Activated naive CD4-positive, alpha-beta T cell treated with anti-CD3 and anti-CD28 coated beads, Interleukin-2, amount 10 ng/mL, durations not matched to agents 7 days and 5 days (primary cell): ENCODE measurements around the gene POLQ.
"Not testable (repeated sequence)": the region's sequence is repeated elsewhere in the genome, so short reads cannot be mapped to it uniquely, and the experiment has no call there.

Experiments
- CTCF ChIA-PET: fragments of 350-600 bp; sonication (Branson Sonifier 250); formaldehyde crosslinking; loops from one replicate; lab custom pipeline; 2021; ENCODE audit warnings: antibody characterized with exemption; lab: Charles Lee
- DNase-seq: peaks from one replicate; pipeline ENCODE4 v3.0.0-alpha.2; 2020
- H3K27ac Mint-ChIP-seq: one replicate; pipeline ENCODE4 v1.8.0; 2021; ENCODE audit warnings: mild to moderate bottlenecking, moderate library complexity, mixed read lengths
- H3K27me3 Mint-ChIP-seq: one replicate; pipeline ENCODE4 v1.8.0; 2021; ENCODE audit warnings: mild to moderate bottlenecking, mixed read lengths
- H3K36me3 Mint-ChIP-seq: one replicate; pipeline ENCODE4 v1.8.0; 2021; ENCODE audit warnings: mixed read lengths
- H3K4me1 Mint-ChIP-seq: one replicate; pipeline ENCODE4 v1.8.0; 2021; ENCODE audit warnings: mixed read lengths
- H3K4me3 Mint-ChIP-seq: one replicate; pipeline ENCODE4 v1.8.0; 2021; ENCODE audit warnings: mild to moderate bottlenecking, moderate library complexity, mixed read lengths
- H3K9me3 Mint-ChIP-seq: one replicate; pipeline ENCODE4 v1.8.0; 2021; ENCODE audit warnings: mixed read lengths

The POLQ gene

DNA sequence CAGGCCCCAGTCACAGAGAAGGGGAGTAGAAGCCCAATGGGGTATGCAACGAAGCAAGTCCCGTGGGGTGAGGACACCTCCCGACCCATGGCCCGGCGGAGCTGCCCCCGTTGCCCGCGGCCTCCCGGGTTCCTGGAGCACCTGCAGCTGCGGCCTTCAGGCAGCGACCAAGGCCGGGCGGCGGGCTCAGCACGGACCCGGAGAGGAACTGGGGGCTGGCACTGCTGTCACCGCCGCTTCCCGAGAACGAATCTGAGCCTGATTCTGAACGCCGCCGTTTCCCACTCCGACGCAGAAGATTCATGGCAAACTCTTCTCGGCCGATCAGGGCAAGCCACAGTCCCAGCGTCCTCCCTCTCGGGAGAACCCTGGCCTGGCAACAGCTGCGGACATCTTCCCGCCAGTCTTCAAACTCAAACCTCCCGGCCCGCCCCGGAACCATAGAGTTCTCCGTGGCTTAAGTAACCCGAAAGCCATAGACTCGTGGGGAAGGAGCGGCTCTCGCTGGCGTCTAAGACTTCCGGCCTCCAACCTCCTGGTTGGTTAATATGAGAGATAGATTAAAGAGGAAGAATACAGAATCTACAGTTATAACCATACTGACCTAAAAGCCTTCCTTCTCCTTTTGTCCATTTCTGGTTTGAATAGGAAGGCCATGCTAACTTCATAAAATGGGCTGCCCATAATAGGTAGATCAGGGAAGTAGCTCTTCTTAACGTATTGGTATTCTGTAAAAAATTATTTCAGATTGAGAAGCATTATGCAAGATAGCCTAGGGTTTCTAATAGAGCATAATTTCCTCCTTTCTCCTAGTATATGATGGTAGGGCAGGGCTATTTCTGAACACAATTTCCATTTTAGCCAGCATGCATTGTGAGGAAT is at the start of gene POLQ:
TSS of gene POLQ (minus strand) at position 415 of the 882 bp plus-strand sequence. CDS start at position 304, 111 bp downstream.
- H3K4me1 Mint-ChIP-seq = peaks cover 39% of the 10 kb centered on the region
- peaks cover 16% of the 10 kb centered on the region for H3K36me3 Mint-ChIP-seq
- H3K27ac Mint-ChIP-seq = peak within 1 kb of the TSS; percentile 96
- no peaks in the 10 kb centered on the region for H3K9me3 Mint-ChIP-seq
- H3K4me3 Mint-ChIP-seq = peak within 1 kb of the TSS; percentile 99
- CTCF ChIA-PET = interaction anchor here (1.3 to 2.8 kb wide), 6 partner anchors 444 to 839 kb away, joined by 4 to 18 read pairs (median 8); partner anchors contain the start of gene FAM162A
- DNase-seq = peak; percentile 92
- H3K27me3 Mint-ChIP-seq = no peaks in the 10 kb centered on the region

DNA sequence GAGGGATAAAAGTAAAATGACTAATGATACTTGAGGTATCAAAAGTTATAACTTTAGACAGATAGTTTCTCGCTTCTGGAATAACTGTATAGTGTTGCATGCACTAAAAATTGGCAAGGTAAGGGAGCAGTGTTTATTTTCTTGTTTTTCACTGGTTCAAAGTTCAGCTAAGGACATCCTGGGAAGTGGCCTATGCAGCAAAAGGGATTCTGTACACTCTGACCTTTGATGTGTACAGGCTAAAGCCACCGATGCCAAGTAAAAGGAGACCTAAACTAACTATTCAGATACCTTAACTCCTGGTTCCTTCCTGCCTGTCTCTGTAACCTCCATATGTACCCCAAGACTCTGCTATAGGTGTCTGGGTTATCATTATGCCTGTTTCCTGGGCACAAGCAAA is 49.1 kb upstream of the POLQ start:
- Mint-ChIP-seq H3K4me3 (no peak overlapping the region), H3K4me1 (no peaks in the 10 kb centered on the region), H3K27ac (no peak overlapping the region), H3K9me3 (no peaks in the 10 kb centered on the region), H3K27me3 (peaks cover 14% of the 10 kb centered on the region), H3K36me3 (no peaks in the 10 kb centered on the region)
- DNase-seq = no peak
- CTCF ChIA-PET = no interaction called here

DNA sequence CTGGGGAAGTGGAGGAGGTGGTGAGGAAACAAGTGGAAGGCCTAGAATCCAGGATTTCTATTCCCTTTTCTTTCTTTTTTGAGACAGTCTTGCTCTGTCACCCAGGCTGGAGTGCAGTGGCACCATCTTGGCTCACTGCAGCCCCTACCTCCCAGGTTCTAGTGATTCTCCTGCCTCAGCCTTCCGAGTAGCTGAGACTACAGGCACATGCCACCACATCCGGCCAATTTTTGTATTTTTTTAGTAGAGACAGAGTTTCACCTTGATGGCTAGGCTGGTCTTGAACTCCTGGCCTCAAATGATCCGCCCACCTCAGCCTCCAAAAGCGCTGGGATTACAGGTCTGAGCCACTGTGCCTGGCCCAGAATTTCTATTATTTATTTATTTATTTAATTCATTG is 48.0 kb upstream of the POLQ start:
- H3K4me3 Mint-ChIP-seq, CTCF ChIA-PET, H3K9me3 Mint-ChIP-seq, H3K4me1 Mint-ChIP-seq, H3K27ac Mint-ChIP-seq, H3K36me3 Mint-ChIP-seq, DNase-seq: not testable (repeated sequence)
- H3K27me3 Mint-ChIP-seq = peaks cover 14% of the 10 kb centered on the region

DNA sequence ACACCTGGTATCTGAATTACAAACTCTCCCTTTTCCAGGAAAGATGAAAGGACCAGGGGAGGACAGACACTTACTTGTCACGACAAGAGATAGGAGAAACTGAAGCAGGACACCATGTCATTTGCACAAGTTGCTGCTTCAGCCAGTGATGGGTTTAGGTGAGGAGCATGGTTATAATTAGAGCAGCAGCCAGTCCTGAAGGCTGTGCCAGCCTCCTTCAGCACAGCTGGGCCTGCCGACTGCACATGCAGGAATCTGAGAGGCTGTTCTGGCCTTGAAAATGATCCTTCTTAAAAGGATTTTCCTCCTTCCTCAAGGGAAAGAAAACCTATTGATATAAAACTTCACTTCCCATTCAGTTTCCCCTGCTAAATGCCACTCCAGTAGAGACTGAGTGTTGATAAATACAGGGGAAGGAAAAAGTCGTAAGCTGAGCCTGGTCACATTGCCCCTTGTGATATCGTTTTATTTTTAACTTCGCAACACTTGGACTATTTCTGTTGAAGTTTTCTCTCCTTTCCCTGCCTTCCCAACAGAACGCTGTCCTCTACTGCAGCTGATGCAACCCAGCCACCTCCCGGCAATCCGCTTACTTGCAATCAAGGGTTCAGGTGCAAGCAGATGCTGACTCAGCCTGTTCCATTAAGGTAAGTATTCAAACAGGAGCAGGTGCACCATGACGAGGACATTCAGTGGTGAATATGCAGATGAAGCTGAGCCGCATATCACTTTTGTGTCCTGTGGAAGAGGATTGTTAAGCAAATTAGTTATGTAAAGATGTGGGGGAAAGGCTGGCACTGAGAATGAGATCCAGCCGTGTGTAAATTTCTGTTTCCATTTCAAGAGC is 47.3 kb upstream of the POLQ start, which contains the start of gene FBXO40:
TSS of gene FBXO40 (plus strand) at position 524 of the 847 bp plus-strand sequence. CDS start 27,197 bp downstream, outside the sequence.
- no peak within 1 kb of the TSS for H3K27ac Mint-ChIP-seq
- CTCF ChIA-PET = no interaction called here
- DNase-seq = no peak
- no peaks in the 10 kb centered on the region for H3K9me3 Mint-ChIP-seq
- H3K4me1 Mint-ChIP-seq = no peaks in the 10 kb centered on the region
- H3K27me3 Mint-ChIP-seq = peaks cover 14% of the 10 kb centered on the region
- no peaks in the 10 kb centered on the region for H3K36me3 Mint-ChIP-seq
- H3K4me3 Mint-ChIP-seq = no peak within 1 kb of the TSS

DNA sequence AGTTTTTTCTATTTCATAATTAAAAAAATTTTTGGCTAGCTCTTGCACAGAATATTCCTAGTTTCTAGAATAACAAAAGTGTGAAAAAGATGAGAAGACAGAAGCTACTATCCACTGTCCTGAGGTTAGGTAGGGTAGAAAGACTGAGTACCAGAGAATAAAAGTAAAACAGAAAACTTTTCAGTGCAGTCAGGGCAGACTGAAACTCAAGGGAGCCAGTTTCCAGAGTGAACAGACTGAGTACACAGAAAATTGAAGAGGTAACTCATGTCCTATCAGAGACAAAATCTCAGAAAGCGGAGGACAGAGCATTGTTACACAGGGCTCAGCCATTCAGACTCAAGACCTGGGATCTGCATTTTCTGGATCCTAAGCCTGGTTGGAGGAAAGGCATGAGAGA is 38.6 kb upstream of the POLQ start:
- H3K4me1 Mint-ChIP-seq = no peaks in the 10 kb centered on the region
- no peaks in the 10 kb centered on the region for H3K9me3 Mint-ChIP-seq
- H3K4me3 Mint-ChIP-seq = no peak overlapping the region
- no peak for DNase-seq
- H3K27ac Mint-ChIP-seq = no peak overlapping the region
- CTCF ChIA-PET = no interaction called here
- H3K36me3 Mint-ChIP-seq = no peaks in the 10 kb centered on the region
- peaks cover 28% of the 10 kb centered on the region for H3K27me3 Mint-ChIP-seq

DNA sequence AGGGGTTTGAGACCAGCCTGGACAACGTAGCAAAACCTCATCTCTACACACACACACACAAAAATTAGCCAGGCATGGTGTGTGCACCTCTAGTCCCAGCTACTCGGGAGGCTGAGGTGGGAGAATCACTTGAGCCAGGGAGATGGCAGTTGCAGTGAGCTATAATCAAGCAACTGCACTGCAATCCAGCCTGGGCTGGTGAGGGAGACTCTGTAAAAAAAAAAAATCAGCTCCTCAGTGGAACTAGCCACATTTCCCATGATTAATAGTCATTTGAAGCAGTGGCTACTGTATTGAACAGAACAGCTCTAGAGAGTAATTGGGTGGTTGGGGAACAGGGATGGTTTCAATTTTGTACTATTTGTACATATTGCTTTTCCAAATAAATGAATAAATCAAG is 35.9 kb upstream of the POLQ start:
- CTCF ChIA-PET = no interaction called here
- Mint-ChIP-seq H3K27ac (no peak overlapping the region), H3K27me3 (peaks cover 29% of the 10 kb centered on the region), H3K4me1 (no peaks in the 10 kb centered on the region), H3K9me3 (no peaks in the 10 kb centered on the region), H3K4me3 (no peak overlapping the region), H3K36me3 (no peaks in the 10 kb centered on the region)
- no peak for DNase-seq

DNA sequence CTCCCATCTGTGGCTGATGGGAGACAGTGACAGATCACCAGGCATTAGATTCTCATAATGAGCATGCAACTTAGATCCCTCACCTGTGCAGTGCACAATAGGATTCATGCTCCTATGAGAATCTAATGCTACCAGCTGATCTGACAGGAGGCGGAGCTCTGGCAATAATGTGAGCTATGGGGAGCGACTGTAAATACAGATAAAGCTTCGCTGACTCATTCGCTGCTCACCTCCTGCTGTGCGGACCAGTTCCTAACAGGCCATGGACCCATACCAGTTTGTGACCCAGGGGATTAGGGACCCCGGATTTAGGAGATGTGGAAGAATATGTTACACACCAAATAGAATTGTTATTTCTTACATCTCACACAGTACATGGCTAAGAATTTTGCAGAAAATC is 28.7 kb upstream of the POLQ start:
- H3K4me1 Mint-ChIP-seq = no peaks in the 10 kb centered on the region
- no peak overlapping the region for H3K4me3 Mint-ChIP-seq
- no peak overlapping the region for H3K27ac Mint-ChIP-seq
- no peaks in the 10 kb centered on the region for H3K36me3 Mint-ChIP-seq
- CTCF ChIA-PET = no interaction called here
- no peaks in the 10 kb centered on the region for H3K9me3 Mint-ChIP-seq
- DNase-seq = no peak
- peaks cover 19% of the 10 kb centered on the region for H3K27me3 Mint-ChIP-seq

DNA sequence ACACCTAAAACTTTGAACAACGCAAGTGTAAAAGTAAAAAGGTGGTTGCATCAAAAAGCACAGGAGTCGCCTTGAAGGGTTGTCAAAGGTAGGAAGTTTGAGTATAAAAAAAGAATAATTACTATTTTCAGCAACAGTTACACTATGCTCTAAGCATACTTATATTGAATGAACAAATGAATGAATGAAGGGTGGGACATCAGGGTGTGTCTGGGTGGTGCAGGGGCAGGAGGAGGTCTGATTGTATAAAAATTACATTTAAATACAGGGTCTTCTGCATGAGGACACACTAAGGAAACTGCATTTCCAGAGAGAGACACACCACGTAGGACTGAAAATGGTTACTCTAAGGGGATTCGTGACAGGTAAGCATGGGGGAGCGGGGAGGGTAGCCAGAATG is 21.9 kb upstream of the POLQ start, which contains the start of gene ARGFX:
TSS of gene ARGFX (plus strand) at position 301 of the 400 bp plus-strand sequence. CDS start 2,765 bp downstream, outside the sequence.
- Mint-ChIP-seq H3K4me1 (no peaks in the 10 kb centered on the region), H3K27me3 (peaks cover 6% of the 10 kb centered on the region), H3K4me3 (no peak within 1 kb of the TSS), H3K27ac (no peak within 1 kb of the TSS), H3K36me3 (no peaks in the 10 kb centered on the region), H3K9me3 (no peaks in the 10 kb centered on the region)
- no peak for DNase-seq
- CTCF ChIA-PET = no interaction called here

DNA sequence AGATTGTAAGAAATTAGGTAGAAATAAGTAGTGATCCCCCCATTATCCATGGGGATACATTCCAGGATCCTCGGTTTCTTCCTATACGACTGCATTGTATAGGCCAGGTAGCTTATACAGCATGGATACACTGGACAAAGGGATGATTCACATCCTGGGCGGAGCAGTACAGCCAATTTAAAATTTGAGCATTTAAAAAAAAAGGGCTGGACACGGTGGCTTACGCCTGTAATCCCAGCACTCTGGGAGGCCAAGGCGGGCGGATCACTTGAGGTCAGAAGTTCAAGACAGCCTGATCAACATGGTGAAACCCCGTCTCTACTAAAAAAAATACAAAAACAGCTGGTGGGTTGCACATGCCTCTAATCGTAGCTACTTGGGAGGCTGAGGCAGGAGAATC is 21.0 kb upstream of the POLQ start:
- Mint-ChIP-seq H3K4me1 (no peaks in the 10 kb centered on the region), H3K9me3 (no peaks in the 10 kb centered on the region), H3K4me3 (no peak overlapping the region), H3K27me3 (peaks cover 11% of the 10 kb centered on the region), H3K27ac (no peak overlapping the region), H3K36me3 (no peaks in the 10 kb centered on the region)
- DNase-seq = no peak
- CTCF ChIA-PET = no interaction called here

DNA sequence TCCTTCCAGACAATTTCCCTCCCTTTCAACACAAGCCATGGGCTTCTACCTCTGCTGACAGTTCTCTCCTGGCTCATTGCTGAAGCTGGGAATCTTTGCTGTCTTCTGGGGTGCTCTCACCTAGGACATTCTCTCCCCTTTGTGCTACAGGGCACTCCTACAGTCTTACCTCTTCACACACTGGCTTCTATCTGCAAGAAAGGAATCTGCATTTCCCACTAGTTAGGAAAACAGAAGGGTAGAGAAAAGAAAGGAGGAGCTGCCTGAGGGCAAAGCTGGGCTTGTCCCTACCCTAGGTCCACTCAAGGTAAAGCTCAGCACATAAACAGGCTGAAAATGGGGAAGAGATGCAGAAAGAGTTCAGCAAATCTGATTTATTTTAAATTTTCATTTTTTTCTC is 16.4 kb upstream of the POLQ start:
- no peak for DNase-seq
- Mint-ChIP-seq H3K4me1 (no peaks in the 10 kb centered on the region), H3K27me3 (peaks cover 15% of the 10 kb centered on the region), H3K27ac (no peak overlapping the region), H3K4me3 (no peak overlapping the region), H3K36me3 (no peaks in the 10 kb centered on the region), H3K9me3 (no peaks in the 10 kb centered on the region)
- CTCF ChIA-PET = no interaction called here

DNA sequence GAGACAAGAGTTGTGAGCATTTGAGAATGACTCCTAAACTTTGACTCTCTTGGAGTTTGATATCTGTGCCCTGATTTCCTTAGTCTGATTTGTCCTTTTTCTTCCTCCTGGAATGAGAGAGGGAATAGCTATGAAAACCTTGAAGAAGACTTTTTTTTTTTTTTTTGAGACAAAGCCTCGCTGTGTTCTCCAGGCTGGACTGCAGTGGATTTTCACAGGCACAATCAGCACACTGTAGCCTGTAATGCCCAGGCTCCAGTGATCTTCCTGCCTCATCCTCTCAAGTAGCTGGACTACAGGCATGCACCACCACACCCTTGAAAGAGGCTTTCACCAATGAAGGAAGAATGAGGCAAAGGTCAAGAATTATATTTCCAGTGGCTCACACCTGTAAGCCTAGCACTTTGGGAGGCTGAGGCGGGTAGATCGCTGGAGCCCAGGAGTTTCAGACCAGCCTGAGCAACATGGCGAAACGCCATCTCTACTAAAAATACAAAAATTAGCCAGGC is 11.7 kb upstream of the POLQ start:
- no peaks in the 10 kb centered on the region for H3K4me1 Mint-ChIP-seq
- H3K4me3 Mint-ChIP-seq = no peak overlapping the region
- H3K9me3 Mint-ChIP-seq = no peaks in the 10 kb centered on the region
- H3K36me3 Mint-ChIP-seq = no peaks in the 10 kb centered on the region
- no peak overlapping the region for H3K27ac Mint-ChIP-seq
- H3K27me3 Mint-ChIP-seq = peaks cover 27% of the 10 kb centered on the region
- DNase-seq = no peak
- CTCF ChIA-PET = interaction anchor here (0.7 kb wide), 1 partner anchor 435 kb away, joined by 3 read pairs; no protein-coding TSS in a partner anchor

DNA sequence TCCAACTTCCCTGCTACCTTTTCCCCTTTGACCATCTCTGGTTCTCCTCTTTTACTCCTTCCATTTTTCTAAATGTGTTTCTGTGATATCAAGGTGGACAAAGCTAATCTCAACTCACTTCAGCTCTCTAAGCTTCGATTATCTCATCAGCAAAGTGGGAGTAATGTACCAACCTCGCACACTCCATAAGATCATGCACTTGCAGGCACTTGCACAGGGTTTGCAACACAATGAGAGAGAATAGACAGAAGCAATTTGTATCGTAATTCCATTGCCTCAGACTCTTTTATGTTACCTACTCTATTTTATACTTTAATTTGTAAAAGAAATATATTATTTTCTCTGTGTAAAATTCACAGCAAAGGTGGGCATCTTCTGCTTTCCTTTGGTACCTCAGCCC is 7.0 kb upstream of the POLQ start:
- no peak for DNase-seq
- CTCF ChIA-PET = no interaction called here
- Mint-ChIP-seq H3K36me3 (no peaks in the 10 kb centered on the region), H3K9me3 (no peaks in the 10 kb centered on the region), H3K4me1 (peaks cover 3% of the 10 kb centered on the region), H3K4me3 (no peak overlapping the region), H3K27me3 (peaks cover 22% of the 10 kb centered on the region), H3K27ac (no peak overlapping the region)

DNA sequence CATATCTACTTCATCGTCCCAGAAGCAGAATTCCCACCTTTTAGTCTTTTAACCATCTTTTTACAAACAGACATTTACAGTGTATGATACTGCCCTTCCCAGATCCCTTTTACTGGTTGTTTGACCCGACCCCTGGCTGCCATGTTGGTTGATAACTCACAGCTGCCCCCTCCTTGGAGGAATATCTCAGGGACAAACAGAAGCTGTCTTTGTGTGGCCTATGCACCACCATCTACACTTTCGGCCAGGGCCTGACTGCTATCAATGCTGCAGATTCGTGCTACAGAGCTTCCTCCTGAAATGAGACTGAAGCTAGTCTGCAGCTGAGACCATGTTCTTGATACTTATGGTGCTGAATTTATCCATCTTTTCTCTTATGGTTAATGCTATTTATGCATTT is 6.6 kb upstream of the POLQ start:
- Mint-ChIP-seq H3K9me3 (no peaks in the 10 kb centered on the region), H3K4me3 (no peak overlapping the region), H3K27me3 (peaks cover 20% of the 10 kb centered on the region), H3K27ac (no peak overlapping the region), H3K4me1 (peaks cover 3% of the 10 kb centered on the region), H3K36me3 (no peaks in the 10 kb centered on the region)
- no peak for DNase-seq
- CTCF ChIA-PET = no interaction called here

DNA sequence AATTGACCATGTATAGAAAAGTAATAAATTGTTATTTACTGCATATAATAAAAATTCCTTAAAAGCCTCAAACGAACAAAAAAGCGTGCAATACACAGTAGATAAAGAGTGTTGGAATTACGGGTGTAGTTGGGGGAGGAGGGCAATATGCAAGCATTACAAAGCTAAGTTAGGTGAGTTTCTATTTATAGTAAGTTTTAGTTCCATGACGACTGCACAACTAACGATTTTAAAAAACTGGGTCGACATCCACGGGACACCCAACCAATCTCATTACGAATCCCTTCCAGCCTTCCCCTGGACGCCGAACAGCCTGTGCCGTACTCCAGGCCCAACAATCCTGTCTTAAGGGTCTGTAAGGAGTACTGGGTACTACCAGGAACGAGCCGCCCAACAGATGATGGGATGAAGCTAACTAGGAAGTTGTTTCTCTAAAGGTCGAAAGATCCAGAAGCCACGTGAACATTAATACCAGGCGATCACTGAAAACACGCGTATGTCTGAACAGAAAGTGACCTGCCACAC is 677 bp downstream of the POLQ start:
- Mint-ChIP-seq H3K4me1 (peaks cover 41% of the 10 kb centered on the region), H3K36me3 (peaks cover 18% of the 10 kb centered on the region), H3K4me3 (peak overlapping the region; percentile 99), H3K27me3 (no peaks in the 10 kb centered on the region), H3K9me3 (no peaks in the 10 kb centered on the region), H3K27ac (peak overlapping the region; percentile 96)
- CTCF ChIA-PET = interaction anchor here (2.5 to 2.8 kb wide), 2 partner anchors 714 to 840 kb away, joined by 7 to 15 read pairs; partner anchors contain the start of gene FAM162A
- no peak for DNase-seq
